DND-41 (cell line): ENCODE results near the gene THAP2.

Experiments used
- EZH2 ChIP-seq: IDR thresholded peaks from 3 replicates; pipeline ENCODE4 v1.6.1; 2012; ENCODE audit warnings: borderline replicate concordance, low read depth, mild to moderate bottlenecking, moderate library complexity, low read length, inconsistent platforms; ENCODE audit not compliant: severe bottlenecking
- TF ChIP-seq, protein P1 (sequence below): IDR thresholded peaks from 2 replicates; pipeline ENCODE4 v1.5.1; 2012; ENCODE audit warnings: borderline replicate concordance, low read length, moderate library complexity, mild to moderate bottlenecking; ENCODE audit not compliant: poor library complexity, severe bottlenecking; ENCODE audit errors: extremely low read depth

GRCh38 chr12:71646512-71646911, 17.6 kb upstream of the THAP2 start:
- TF ChIP-seq, protein P1, sequence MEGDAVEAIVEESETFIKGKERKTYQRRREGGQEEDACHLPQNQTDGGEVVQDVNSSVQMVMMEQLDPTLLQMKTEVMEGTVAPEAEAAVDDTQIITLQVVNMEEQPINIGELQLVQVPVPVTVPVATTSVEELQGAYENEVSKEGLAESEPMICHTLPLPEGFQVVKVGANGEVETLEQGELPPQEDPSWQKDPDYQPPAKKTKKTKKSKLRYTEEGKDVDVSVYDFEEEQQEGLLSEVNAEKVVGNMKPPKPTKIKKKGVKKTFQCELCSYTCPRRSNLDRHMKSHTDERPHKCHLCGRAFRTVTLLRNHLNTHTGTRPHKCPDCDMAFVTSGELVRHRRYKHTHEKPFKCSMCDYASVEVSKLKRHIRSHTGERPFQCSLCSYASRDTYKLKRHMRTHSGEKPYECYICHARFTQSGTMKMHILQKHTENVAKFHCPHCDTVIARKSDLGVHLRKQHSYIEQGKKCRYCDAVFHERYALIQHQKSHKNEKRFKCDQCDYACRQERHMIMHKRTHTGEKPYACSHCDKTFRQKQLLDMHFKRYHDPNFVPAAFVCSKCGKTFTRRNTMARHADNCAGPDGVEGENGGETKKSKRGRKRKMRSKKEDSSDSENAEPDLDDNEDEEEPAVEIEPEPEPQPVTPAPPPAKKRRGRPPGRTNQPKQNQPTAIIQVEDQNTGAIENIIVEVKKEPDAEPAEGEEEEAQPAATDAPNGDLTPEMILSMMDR: no peak
- TF ChIP-seq EZH2: no peak
